ENCODE measurements around the gene ZNF652.

Gene ZNF652

GRCh38 chr17:49359990-49360795 lies 1.9 kb downstream of the ZNF652 start:
- no peak for DNase-seq (ENCODE audit: low read depth)
- H3K4me3 ChIP-seq (ENCODE audit: low read length) = peak overlapping the region; percentile 83
- TF ChIP-seq, protein P1, sequence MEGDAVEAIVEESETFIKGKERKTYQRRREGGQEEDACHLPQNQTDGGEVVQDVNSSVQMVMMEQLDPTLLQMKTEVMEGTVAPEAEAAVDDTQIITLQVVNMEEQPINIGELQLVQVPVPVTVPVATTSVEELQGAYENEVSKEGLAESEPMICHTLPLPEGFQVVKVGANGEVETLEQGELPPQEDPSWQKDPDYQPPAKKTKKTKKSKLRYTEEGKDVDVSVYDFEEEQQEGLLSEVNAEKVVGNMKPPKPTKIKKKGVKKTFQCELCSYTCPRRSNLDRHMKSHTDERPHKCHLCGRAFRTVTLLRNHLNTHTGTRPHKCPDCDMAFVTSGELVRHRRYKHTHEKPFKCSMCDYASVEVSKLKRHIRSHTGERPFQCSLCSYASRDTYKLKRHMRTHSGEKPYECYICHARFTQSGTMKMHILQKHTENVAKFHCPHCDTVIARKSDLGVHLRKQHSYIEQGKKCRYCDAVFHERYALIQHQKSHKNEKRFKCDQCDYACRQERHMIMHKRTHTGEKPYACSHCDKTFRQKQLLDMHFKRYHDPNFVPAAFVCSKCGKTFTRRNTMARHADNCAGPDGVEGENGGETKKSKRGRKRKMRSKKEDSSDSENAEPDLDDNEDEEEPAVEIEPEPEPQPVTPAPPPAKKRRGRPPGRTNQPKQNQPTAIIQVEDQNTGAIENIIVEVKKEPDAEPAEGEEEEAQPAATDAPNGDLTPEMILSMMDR (conservative IDR thresholded peaks at IDR 0.05; ENCODE audit: low read depth, low read length) = no peak

DNA sequence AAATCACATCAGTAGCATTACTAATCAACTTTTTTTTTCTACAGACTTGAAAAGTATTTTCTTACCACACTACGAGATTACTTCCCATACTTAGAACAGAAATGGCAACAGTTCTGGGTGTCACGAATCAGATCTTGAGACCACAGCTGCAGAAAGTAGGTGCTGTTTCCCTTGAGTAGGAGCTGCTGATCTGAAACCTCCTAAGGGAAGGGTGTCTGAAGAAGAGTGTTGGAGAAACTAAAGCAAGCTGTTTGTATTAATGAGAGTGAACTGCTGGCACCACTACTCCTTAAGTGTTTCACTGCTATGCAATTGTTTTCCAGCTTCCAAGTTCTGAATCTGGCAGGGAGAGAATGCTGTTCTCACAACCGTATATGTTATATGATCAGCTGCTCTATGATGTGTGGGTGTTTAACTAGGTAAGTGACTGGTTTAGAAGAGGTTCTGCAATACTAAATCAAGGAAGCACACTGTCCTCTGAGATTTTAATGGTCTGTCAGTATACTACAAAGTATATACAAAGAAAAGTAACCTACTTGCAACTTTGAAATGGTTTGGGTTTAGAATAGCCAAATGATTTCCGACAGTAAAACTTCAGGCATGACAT lies 3.3 kb downstream of the ZNF652 start:
- H3K4me3 ChIP-seq (ENCODE audit: low read length) = no peak overlapping the region
- no peak for DNase-seq (ENCODE audit: low read depth)

GRCh38 chr17:49357516-49357915 lies 4.5 kb downstream of the ZNF652 start:
- H3K4me3 ChIP-seq (ENCODE audit: low read length) = no peak overlapping the region
- no peak for DNase-seq (ENCODE audit: low read depth)
- TF ChIP-seq, protein P1 (conservative IDR thresholded peaks at IDR 0.05; ENCODE audit: low read depth, low read length) = no peak

More for the DNA sequence above, 3.3 kb downstream of the ZNF652 start:
- TF ChIP-seq, protein P1 (conservative IDR thresholded peaks at IDR 0.05; ENCODE audit: low read depth, low read length) = no peak

DNA sequence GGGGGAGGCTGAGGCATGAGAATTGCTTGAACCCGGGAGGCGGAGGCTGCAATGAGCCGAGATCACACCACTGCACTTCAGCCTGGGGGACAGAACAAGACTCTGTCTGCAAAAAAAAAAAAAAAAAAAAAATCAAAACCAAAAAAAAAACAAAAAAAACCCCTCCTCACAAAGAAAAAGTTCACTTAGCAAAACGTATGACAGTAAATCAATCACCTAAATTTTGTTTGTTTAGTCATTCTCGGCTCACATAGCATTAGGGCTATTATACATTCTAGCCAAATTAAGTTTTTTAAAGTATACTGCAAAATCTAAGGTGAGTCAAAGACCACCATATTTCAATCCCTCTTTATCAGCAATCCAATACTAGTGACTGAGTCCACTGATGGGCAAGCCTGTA lies 5.7 kb downstream of the ZNF652 start:
- TF ChIP-seq, protein P1 (conservative IDR thresholded peaks at IDR 0.05; ENCODE audit: low read depth, low read length) = no peak
- no peak for DNase-seq (ENCODE audit: low read depth)
- no peak overlapping the region for H3K4me3 ChIP-seq (ENCODE audit: low read length)

GRCh38 chr17:49353607-49354006 lies 8.4 kb downstream of the ZNF652 start:
- no peak overlapping the region for H3K4me3 ChIP-seq (ENCODE audit: low read length)
- no peak for DNase-seq (ENCODE audit: low read depth)
- TF ChIP-seq, protein P1 (conservative IDR thresholded peaks at IDR 0.05; ENCODE audit: low read depth, low read length) = no peak

GRCh38 chr17:49352587-49353154 lies 9.4 kb downstream of the ZNF652 start:
- no peak overlapping the region for H3K4me3 ChIP-seq (ENCODE audit: low read length)
- TF ChIP-seq, protein P1 (conservative IDR thresholded peaks at IDR 0.05; ENCODE audit: low read depth, low read length) = no peak
- DNase-seq (ENCODE audit: low read depth) = no peak

All from retinal pigment epithelial cell (primary cell).